ENCODE measurements around the gene PLCL2.
"Not testable (repeated sequence)": the region's sequence is repeated elsewhere in the genome, so short reads cannot be mapped to it uniquely, and the experiment has no call there.

DNA sequence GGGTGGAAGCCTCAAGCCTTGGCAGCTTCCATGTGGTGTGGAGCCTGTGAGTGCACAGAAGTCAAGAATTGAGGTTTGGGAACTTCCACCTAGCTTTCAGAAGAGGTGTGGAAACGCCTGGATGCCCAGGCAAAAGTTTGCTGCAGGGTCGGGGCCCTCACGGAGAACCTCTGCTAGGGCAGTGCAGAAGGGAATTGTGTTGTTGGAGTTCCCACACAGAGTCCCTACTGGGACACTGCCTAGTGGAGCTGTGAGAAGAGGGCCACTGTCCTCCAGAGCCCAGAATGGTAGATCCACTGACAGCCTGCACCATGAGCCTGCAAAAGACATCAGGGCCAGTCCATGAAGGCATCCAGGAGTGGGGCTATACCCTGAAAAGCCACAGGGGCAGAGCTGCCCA is 243.9 kb downstream of the PLCL2 start:
- TF ChIP-seq FOXP2 (optimal IDR thresholded peaks at IDR 0.05; ENCODE audit: control extremely low read depth, extremely low read length, insufficient read depth); POLR2AphosphoS5 (IDR thresholded peaks at IDR 0.05; ENCODE audit: borderline replicate concordance, low read depth, low read length); EZH2 (IDR thresholded peaks at IDR 0.05): not testable (repeated sequence)

All from SK-N-MC (cell line).